Panc1 (cell line): ENCODE results near the gene KIF26B.

Source experiments
- POLR2AphosphoS5 ChIP-seq: IDR thresholded peaks from 2 replicates; pipeline ENCODE4 v1.6.1; 2012; ENCODE audit warnings: mild to moderate bottlenecking, low read depth, low read length, moderate library complexity
- SIN3A ChIP-seq: IDR thresholded peaks from 2 replicates; pipeline ENCODE4 v1.6.1; 2012; ENCODE audit warnings: low read depth, mild to moderate bottlenecking, low read length, moderate library complexity, borderline replicate concordance; ENCODE audit not compliant: insufficient read depth
- TF ChIP-seq, protein P1 (sequence below): fragments of 450-650 bp; IDR thresholded peaks from 2 replicates; pipeline ENCODE4 v1.5.1; 2017; ENCODE audit warnings: mild to moderate bottlenecking
- TF ChIP-seq, protein P2 (sequence below), 2 experiments: IDR thresholded peaks; 2 replicates each; pipeline ENCODE4 v1.6.1; 2011 to 2012; ENCODE audit warnings: low read depth in 2 of 2, control low read depth in 1 of 2, low read length in 1 of 2, mild to moderate bottlenecking in 1 of 2, moderate library complexity in 1 of 2; ENCODE audit not compliant: insufficient read depth in 1 of 2

DNA sequence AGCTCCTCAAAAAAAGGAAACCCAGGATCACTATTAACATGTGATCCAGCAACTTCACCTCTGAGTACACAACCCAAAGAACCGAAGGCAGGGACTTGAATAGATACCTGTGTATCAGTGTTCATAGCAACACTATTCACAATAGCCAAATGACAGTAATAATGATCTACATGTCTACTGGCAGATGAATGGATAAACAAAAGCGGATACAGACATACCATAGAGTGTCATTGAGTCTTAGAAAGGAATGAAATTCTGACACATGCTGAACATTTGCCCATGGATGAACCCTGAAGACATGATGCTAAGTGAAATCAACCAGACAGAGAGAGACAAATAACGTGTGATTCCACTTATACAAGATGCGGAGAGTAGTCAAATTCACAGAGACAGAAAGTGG is 564.2 kb downstream of the KIF26B start:
- TF ChIP-seq, protein P1, sequence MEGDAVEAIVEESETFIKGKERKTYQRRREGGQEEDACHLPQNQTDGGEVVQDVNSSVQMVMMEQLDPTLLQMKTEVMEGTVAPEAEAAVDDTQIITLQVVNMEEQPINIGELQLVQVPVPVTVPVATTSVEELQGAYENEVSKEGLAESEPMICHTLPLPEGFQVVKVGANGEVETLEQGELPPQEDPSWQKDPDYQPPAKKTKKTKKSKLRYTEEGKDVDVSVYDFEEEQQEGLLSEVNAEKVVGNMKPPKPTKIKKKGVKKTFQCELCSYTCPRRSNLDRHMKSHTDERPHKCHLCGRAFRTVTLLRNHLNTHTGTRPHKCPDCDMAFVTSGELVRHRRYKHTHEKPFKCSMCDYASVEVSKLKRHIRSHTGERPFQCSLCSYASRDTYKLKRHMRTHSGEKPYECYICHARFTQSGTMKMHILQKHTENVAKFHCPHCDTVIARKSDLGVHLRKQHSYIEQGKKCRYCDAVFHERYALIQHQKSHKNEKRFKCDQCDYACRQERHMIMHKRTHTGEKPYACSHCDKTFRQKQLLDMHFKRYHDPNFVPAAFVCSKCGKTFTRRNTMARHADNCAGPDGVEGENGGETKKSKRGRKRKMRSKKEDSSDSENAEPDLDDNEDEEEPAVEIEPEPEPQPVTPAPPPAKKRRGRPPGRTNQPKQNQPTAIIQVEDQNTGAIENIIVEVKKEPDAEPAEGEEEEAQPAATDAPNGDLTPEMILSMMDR, result no peak
- TF ChIP-seq SIN3A (no peak), POLR2AphosphoS5 (no peak)
- TF ChIP-seq, protein P2, sequence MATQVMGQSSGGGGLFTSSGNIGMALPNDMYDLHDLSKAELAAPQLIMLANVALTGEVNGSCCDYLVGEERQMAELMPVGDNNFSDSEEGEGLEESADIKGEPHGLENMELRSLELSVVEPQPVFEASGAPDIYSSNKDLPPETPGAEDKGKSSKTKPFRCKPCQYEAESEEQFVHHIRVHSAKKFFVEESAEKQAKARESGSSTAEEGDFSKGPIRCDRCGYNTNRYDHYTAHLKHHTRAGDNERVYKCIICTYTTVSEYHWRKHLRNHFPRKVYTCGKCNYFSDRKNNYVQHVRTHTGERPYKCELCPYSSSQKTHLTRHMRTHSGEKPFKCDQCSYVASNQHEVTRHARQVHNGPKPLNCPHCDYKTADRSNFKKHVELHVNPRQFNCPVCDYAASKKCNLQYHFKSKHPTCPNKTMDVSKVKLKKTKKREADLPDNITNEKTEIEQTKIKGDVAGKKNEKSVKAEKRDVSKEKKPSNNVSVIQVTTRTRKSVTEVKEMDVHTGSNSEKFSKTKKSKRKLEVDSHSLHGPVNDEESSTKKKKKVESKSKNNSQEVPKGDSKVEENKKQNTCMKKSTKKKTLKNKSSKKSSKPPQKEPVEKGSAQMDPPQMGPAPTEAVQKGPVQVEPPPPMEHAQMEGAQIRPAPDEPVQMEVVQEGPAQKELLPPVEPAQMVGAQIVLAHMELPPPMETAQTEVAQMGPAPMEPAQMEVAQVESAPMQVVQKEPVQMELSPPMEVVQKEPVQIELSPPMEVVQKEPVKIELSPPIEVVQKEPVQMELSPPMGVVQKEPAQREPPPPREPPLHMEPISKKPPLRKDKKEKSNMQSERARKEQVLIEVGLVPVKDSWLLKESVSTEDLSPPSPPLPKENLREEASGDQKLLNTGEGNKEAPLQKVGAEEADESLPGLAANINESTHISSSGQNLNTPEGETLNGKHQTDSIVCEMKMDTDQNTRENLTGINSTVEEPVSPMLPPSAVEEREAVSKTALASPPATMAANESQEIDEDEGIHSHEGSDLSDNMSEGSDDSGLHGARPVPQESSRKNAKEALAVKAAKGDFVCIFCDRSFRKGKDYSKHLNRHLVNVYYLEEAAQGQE (IDR thresholded peaks at IDR 0.05; ENCODE audit: insufficient read depth in 1 of 2, low read depth in 2 of 2, low read length in 1 of 2), result no peak
